Measurements from ENCODE around the gene LMTK2. TPM values are rescaled to one million over a fixed set of nuclear protein-coding genes. Genes with fewer than 3 reads are reported as not detected.

LMTK2 gene
- total RNA-seq, 1 experiment from 2014 or later: 17.8 TPM

GRCh38 chr7:98149116-98149692 is 42.5 kb downstream of the LMTK2 start (continued):
- no peak for TF ChIP-seq POLR2AphosphoS5 (IDR thresholded peaks at IDR 0.05; ENCODE audit: low read depth, low read length)

- Histone ChIP-seq H3K9me3 (ENCODE audit: control insufficient read depth in 1 of 2, insufficient read depth in 1 of 2, low read depth in 1 of 2, low read length in 2 of 2) (no peaks in the 10 kb centered on the region), H3K9me2 (ENCODE audit: insufficient read depth) (no peaks in the 10 kb centered on the region), H4K20me1 (ENCODE audit: insufficient read depth) (no peaks in the 10 kb centered on the region), H3K4me2 (ENCODE audit: low read length) (no peak overlapping the region), H2AFZ (ENCODE audit: low read depth, low read length, poor library complexity, severe bottlenecking) (no peak overlapping the region), H3K4me1 (ENCODE audit: control insufficient read depth in 1 of 2, insufficient read depth in 2 of 2, low read length in 2 of 2) (no peaks in the 10 kb centered on the region), H3K79me2 (ENCODE audit: insufficient read depth, low read length) (no peaks in the 10 kb centered on the region), H3K27me3 (ENCODE audit: insufficient read depth, low read length) (no peaks in the 10 kb centered on the region), H3K9ac (ENCODE audit: low read length) (no peak overlapping the region), H3K36me3 (ENCODE audit: control insufficient read depth in 1 of 2, insufficient read depth in 2 of 2, low read length in 2 of 2) (peaks cover 0 to 6% of the 10 kb centered on the region in 2 experiments; a peak in 2 of 4 replicates), H3K4me3 (replicated peaks in 1 of 2; ENCODE audit: low read depth in 1 of 2, low read length in 2 of 2) (no peak overlapping the region), H3K27ac (ENCODE audit: low read depth, low read length) (no peak overlapping the region)
- CTCF ChIA-PET: no interaction called here
- BruUV-seq (replicated peaks): no TSS peak
- ATAC-seq (no peak), DNase-seq (ENCODE audit: low read depth, low spot score) (no peak)
- intact Hi-C loops (cut with micrococcal nuclease): no loop called here
- TF ChIP-seq EGR1 (IDR thresholded peaks at IDR 0.05; ENCODE audit: low read depth): no peak
- TF ChIP-seq ZNF274 (IDR thresholded peaks at IDR 0.05; ENCODE audit: low read depth, low read length): no peak
- TF ChIP-seq SP1 (IDR thresholded peaks at IDR 0.05; ENCODE audit: low read depth): no peak
- TF ChIP-seq SIN3A (IDR thresholded peaks at IDR 0.05; ENCODE audit: low read depth): no peak
- no peak for TF ChIP-seq POLR2A (IDR thresholded peaks at IDR 0.05; ENCODE audit: borderline replicate concordance, extremely low read depth, insufficient read depth, insufficient read length)
- TF ChIP-seq FOSL1 (IDR thresholded peaks at IDR 0.05; ENCODE audit: low read depth): no peak
- TF ChIP-seq SRF (IDR thresholded peaks at IDR 0.05; ENCODE audit: low read depth): no peak
- no peak for TF ChIP-seq ATF3 (IDR thresholded peaks at IDR 0.05)
- TF ChIP-seq CBX3 (IDR thresholded peaks at IDR 0.05; ENCODE audit: low read depth): no peak
- no peak for TF ChIP-seq JUND (IDR thresholded peaks at IDR 0.05)
- no peak for TF ChIP-seq REST (IDR thresholded peaks at IDR 0.05; ENCODE audit: low read depth)
- no peak for TF ChIP-seq RAD21 (IDR thresholded peaks at IDR 0.05; ENCODE audit: low read depth)
- POLR2A ChIA-PET: no interaction called here
- RAD21 ChIA-PET (ENCODE audit: low non-redundant PET in 1 of 2, low total read pairs in 2 of 2, uncharacterized antibody in 2 of 2, unreplicated experiment in 2 of 2): no interaction called here
These were observed 45.2 kb downstream of the LMTK2 start for GRCh38 chr7:98151884-98152283.

Data from HCT116 (cell line).